RWPE2 (cell line): ENCODE measurements around the gene PLEKHG1.

ENCODE experiments used
- ATAC-seq: fragments of 200-7000 bp; cut with Tn5 transposase; 3 replicates; pipeline ENCODE4 v1.9.1; 2021; ENCODE audit warnings: low read depth
- DNase-seq: peaks from one replicate; pipeline ENCODE4 v3.0.0-alpha.2; 2020; ENCODE audit warnings: low spot score
- H3K27ac ChIP-seq: fragments of 450-650 bp; 2 replicates; pipeline ENCODE4 v1.5.1; 2017; ENCODE audit warnings: mild to moderate bottlenecking; ENCODE audit not compliant: poor library complexity, severe bottlenecking
- H3K27me3 ChIP-seq: fragments of 250-450 bp; sonication (Bioruptor Pico); 2 replicates; pipeline ENCODE4 v1.5.1; 2021; ENCODE audit warnings: mild to moderate bottlenecking, moderate library complexity; ENCODE audit not compliant: insufficient read depth, poor library complexity, severe bottlenecking
- H3K36me3 ChIP-seq: fragments of 250-450 bp; sonication (Bioruptor Pico); 2 replicates; pipeline ENCODE4 v1.5.1; 2020; ENCODE audit warnings: low read depth, mild to moderate bottlenecking, moderate library complexity
- H3K4me1 ChIP-seq: fragments of 250-450 bp; sonication (Bioruptor Pico); 2 replicates; pipeline ENCODE4 v1.5.1; 2021; ENCODE audit warnings: mild to moderate bottlenecking, moderate library complexity; ENCODE audit not compliant: insufficient read depth, poor library complexity, severe bottlenecking
- H3K4me3 ChIP-seq: fragments of 250-450 bp; sonication (Bioruptor Pico); 2 replicates; pipeline ENCODE4 v1.5.1; 2021; ENCODE audit warnings: mild to moderate bottlenecking, moderate library complexity; ENCODE audit not compliant: severe bottlenecking
- H3K9me3 ChIP-seq: fragments of 250-450 bp; sonication (Bioruptor Pico); 2 replicates; pipeline ENCODE4 v1.5.1; 2021; ENCODE audit warnings: mild to moderate bottlenecking, moderate library complexity; ENCODE audit not compliant: severe bottlenecking
- CTCF ChIP-seq: fragments of 450-650 bp; IDR thresholded peaks from one replicate; pipeline ENCODE4 v1.5.1; 2017; ENCODE audit warnings: mild to moderate bottlenecking, moderate library complexity; ENCODE audit not compliant: poor library complexity, severe bottlenecking

PLEKHG1 gene

GRCh38 chr6:150593119-150593518 lies 6.6 kb upstream of the PLEKHG1 start:
- no peaks in the 10 kb centered on the region for H3K27me3 ChIP-seq
- H3K4me3 ChIP-seq, result no peak overlapping the region
- no peak for DNase-seq
- H3K9me3 ChIP-seq, result no peaks in the 10 kb centered on the region
- no peak for ATAC-seq
- no peak for TF ChIP-seq CTCF
- no peaks in the 10 kb centered on the region for H3K4me1 ChIP-seq
- H3K27ac ChIP-seq, result no peak overlapping the region
- no peaks in the 10 kb centered on the region for H3K36me3 ChIP-seq

DNA sequence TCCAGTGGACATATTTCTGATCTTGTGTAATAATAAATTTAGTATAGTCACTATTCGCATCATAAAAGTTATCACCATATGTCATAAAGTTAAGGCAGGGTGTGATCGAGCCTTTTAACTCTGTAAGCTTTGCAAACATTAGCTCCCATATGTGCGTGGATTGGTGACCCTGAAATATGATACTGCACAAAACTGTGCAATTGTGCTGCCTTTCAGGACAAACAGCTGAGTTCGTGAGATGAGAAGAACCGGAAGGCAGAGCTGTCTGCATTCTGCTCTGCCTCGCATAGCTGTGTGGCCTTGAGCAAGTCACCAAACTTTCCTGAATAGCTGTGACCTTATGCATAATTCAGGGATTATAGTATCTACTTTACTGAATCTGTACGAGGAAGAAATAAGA lies 3.2 kb upstream of the PLEKHG1 start:
- no peak for TF ChIP-seq CTCF
- no peaks in the 10 kb centered on the region for H3K36me3 ChIP-seq
- no peaks in the 10 kb centered on the region for H3K9me3 ChIP-seq
- no peak for DNase-seq
- no peaks in the 10 kb centered on the region for H3K27me3 ChIP-seq
- H3K27ac ChIP-seq, result no peak overlapping the region
- no peak overlapping the region for H3K4me3 ChIP-seq
- no peaks in the 10 kb centered on the region for H3K4me1 ChIP-seq
- no peak for ATAC-seq

DNA sequence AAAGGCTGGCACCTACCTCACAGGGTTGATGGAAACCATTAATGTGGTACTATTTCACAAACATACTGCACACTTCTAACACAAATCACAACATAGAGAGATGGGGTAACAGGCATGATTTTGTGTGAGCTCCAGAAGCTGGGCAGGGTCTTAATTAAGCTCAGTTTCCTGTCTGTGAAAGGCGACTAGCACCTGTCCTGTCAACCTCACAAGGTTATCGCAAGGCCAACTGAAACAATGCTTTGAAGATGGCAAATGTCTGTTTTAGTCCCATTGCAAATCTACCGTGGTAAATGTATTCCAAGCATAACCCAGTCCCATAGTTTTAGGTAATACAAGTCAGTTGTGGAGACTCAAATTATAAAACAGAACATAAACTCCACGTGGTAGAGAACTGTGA lies 1.3 kb upstream of the PLEKHG1 start:
- Histone ChIP-seq H3K27ac (no peak overlapping the region), H3K4me3 (no peak overlapping the region), H3K4me1 (no peaks in the 10 kb centered on the region), H3K9me3 (no peaks in the 10 kb centered on the region), H3K36me3 (no peaks in the 10 kb centered on the region), H3K27me3 (no peaks in the 10 kb centered on the region)
- DNase-seq, result no peak
- no peak for ATAC-seq
- no peak for TF ChIP-seq CTCF

GRCh38 chr6:150598858-150599198 lies 857 bp upstream of the PLEKHG1 start:
- Histone ChIP-seq H3K4me3 (no peak overlapping the region), H3K4me1 (no peaks in the 10 kb centered on the region), H3K27ac (no peak overlapping the region), H3K36me3 (no peaks in the 10 kb centered on the region), H3K9me3 (no peaks in the 10 kb centered on the region), H3K27me3 (no peaks in the 10 kb centered on the region)
- no peak for ATAC-seq
- TF ChIP-seq CTCF, result no peak
- no peak for DNase-seq

- Histone ChIP-seq H3K9me3 (no peaks in the 10 kb centered on the region), H3K4me3 (peak overlapping the region; percentile 44), H3K27me3 (no peaks in the 10 kb centered on the region), H3K36me3 (no peaks in the 10 kb centered on the region), H3K27ac (no peak overlapping the region), H3K4me1 (no peaks in the 10 kb centered on the region)
- no peak for TF ChIP-seq CTCF
- no peak for DNase-seq
- ATAC-seq, result no peak
Measured at GRCh38 chr6:150600010-150600300, 270 bp downstream of the PLEKHG1 start.
